Activated CD8-positive, alpha-beta memory T cell treated with anti-CD3 and anti-CD28 coated beads for 4 hours (primary cell): Measurements from ENCODE around the gene ZNF526.
A peak's percentile ranks its signal among the peaks of the same experiment; 100 is the strongest.
"Not testable (repeated sequence)": the region's sequence is repeated elsewhere in the genome, so short reads cannot be mapped to it uniquely, and the experiment has no call there.

ENCODE experiments used
- DNase-seq, 2 donors: peaks; one replicate each; pipeline ENCODE4 v3.0.0-alpha.2; 2020; ENCODE audit warnings: low read depth in 2 of 2

Gene ZNF526

DNA sequence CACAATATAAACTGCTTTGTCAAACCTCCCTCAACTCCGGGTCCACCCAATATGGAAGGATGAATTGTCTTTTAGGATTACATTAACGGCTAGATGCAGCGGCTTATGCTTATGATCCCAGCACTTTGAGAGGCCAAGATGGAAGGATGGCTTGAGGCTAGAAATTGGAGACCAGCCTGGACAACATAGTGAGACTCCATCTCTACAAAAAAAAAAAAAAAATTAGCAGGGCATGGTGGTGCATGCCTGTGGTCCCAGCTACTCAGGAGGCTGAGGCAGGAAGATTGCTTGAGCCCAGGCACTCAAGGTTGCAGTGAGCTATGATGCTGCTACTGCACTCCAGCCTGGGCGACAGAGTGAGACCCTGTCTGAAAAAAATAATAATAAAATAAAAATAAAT is 46.0 kb downstream of the ZNF526 start:
- DNase-seq, result not testable (repeated sequence)

DNA sequence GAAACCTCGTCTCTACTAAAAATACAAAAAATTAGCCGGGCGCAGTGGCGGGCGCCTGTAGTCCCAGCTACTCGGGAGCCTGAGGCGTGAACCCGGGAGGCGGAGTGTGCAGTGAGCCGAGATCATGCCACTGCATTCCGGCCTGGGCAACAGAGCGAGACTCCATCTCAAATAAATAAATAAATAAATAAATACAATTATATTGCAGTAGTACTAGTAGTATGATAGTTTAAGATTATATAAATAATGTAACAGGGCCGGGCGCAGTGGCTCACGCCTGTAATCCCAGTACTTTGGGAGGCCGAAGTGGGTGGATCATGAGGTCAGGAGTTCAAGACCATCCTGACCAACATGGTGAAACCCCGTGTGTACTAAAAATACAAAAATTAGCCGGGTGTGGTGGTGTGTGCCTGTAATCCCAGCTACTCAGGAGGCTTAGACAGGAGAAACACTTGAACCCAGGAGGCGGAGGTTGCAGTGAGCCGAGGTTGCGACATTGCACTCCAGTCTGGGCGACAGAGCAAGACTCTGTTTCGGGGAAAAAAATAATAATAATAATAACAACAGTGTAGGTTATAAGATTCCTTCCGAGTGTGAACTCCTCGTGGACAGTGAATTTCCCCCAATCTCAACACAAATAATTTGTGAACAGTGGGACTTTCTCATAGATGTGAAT is 47.0 kb downstream of the ZNF526 start:
- DNase-seq, result not testable (repeated sequence)

DNA sequence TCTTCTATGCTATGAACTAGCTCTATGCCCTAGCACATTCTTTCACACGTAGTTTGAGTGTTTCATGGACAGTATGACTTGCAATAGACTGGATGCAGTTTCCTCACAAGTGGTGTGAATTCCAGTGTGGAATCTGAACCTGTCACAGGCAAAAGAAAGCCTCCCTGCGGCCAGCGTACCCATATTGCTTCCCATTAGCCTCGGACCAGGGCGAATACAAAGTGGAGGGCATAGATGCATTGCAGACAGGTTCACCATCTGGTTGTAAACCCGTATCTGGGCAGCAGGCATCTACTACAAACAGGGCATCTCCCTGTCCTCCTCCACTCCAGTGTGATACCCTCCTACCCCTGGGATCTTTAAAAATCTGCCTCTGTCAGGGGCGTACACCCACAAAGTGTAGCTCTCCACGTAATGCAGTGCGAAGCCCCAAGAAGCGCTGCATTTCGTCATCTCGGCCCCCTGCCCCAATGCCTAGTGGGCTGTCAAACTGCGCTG is 47.6 kb downstream of the ZNF526 start:
- no peak for DNase-seq

DNA sequence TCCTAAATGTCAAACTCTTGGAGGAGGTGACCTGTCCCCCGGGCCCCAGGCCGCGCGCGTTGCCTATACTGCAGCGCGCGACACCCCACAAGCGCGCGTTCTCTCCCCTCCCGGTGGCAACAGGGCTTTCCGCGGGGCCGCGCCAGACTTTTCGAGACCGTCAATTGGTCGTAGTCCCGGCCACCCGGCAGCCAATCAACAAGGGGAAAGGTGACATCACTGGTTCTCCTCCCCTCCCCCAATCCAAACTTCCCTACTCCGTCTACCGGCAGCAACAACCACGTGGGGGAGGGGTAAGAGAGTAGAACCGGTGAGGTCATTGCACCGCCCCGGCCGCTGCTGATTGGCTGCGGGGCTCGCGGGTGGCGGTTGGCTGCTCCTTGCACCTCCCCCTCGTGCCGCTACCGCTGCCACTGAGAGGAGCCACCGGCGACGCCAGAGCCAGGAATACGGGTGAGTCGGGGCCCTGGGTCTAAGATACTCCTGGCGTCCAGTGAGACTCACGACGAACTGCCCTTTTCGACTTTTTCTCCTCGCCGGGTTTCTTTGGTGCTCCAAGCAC is 48.1 kb downstream of the ZNF526 start:
- peak; percentile 97 to 98 for DNase-seq

DNA sequence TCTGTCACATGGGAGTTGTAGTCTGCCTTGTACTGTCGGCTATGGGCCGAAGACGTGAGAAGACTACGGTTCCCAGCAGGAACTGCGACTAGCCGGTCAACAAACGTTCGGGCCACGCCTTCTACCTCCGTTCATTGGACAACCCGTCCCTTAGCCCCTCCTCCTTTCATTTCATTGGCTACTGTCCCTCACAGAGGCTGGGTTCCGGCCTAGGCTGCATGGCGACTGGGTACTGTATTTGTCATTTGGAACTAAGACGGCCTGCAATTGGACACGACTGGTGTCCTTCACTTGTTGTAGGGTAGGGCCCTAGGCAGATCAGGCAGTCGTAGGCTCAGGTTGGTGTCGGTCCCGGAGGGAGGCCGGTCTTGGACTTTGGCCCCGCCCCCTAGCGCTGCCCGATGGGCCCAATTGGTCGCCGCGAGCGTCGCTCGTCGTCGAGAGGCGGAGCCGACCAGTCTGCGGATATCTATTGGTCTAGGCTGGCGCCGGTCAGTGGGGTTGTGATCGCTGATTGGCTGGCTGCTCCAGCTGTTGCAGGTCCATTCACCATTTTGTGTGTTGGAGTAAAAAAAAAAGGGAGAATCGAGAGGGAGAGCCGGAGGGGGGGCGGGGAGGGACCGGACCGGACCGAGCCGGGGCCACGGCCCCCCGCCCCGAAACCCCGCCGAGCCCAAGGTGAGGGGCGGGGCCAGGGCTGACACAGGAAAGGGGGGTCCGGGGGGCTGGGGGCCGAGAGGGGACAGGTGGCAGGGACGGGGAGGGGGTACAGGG is 48.8 kb downstream of the ZNF526 start, which contains the start of gene CIC:
Gene CIC (plus strand): TSS at position 549 of the 774 bp plus-strand sequence. CDS start 2,532 bp downstream, outside the sequence.
- peak; percentile 98 to 99 for DNase-seq

DNA sequence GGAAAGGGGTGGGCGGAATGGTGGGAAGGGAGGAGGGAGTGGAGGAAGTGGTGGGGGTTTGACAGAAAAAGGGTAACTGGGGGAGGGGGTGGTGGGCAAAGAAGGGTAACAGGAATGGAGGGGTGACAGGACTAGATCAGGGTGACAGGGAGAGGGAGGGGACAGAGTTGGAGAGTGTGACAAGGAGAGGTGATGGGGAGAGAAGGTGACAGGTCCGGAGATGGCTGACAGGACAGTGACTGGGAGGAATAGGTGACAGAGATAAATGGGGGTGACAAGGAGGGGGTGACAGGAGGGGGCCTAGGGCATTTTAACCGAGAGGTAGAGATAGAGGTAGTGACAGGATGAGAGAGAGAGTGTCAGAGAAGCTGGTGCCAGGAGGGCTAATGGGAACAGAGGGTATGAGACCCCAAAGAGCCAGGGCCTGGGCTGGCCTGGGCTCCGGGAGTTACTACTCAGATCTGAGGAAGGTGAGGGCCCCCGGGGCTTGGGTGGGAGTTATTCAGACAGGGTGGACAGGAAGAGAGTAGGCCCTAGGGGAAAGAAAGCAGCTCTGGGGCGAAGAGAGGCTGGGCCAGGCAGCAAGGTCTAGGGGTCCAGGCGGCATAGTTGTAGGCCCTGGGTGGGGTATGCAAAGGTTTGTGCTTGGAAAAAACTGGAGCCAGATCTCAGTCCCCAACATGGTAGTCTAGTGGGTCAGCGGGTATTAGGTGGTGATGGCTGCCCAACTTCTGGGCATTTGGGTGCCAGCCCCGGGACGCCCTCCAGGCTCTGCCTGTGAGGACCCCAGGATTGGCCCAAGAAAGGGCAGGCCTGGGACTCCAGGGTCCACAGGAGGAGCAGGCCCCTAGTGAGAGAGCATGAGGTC is 49.6 kb downstream of the ZNF526 start:
- DNase-seq, result no peak

DNA sequence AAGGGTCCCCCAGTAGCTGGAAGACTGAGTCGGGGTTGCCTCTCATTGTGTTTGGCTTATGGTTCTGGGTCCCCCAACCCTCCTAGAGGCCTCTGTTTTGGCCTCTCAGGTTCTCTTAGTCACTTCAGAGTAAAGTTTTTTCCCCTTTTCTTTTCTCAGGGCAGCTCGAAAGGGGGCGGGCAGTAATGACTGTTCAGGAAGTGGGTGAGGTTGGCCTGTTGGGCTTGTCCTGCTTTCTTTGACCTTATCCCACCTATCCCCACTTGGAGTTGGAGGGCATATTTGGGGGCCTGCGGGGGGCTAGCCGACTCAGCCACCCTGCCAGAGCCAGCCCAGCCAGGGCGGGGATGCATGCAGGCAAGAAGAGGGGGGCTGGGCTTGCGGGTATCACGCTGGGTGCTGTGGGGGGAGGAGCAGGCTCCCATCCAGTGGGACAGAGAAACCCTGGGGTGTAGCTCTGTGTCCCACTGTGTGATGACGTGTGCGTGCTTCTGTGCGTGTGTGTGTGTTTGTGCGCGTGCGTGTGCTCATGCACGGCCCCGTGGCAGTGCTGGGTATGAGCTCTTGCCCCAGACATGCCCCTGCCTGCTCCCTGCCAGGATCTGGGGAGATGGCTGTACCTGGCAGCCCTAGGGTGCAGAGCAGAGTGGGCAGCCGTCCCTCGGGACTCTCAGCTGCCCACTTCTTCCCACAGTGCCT is 50.4 kb downstream of the ZNF526 start:
- no peak for DNase-seq

DNA sequence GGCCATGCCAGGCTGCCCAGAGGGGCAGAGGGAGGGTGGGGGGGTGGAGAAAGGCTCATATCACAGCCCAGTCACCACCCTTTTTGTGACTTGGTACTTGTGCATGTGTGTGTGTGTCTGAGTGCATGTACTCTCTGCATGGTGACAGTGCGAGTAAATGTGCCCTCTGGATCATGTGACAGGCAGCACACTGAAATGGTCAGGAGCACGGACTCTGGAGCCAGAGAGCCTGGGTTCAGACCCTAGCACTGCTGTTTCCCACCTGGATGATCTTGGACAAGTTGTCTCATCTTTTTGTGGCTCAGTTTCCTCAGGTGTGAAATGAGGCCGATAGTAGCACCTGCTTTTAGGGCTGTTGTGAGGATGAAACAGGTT is 50.9 kb downstream of the ZNF526 start:
- no peak for DNase-seq

DNA sequence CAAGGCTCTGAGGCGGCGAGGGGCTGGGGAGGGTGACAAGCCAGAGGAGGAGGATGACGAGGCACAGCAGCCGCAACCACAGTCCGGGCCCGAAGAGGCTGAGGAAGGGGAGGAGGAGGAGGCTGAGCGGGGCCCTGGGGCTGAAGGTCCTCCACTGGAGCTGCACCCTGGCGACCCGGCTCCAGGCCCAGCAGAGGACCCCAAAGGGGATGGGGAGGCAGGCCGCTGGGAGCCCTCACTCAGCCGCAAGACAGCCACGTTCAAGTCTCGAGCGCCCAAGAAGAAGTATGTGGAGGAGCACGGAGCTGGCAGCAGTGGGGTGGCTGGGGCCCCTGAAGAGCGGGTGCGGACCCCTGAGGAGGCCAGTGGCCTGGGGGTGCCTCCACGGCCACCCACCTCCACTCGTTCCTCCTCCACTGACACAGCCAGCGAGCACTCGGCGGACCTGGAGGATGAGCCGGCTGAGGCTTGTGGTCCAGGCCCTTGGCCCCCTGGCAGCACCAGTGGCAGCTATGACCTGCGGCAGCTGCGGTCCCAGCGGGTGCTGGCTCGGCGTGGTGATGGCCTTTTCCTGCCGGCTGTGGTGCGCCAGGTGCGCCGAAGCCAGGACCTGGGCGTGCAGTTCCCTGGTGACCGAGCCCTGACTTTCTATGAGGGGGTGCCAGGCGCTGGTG is 51.9 kb downstream of the ZNF526 start:
- DNase-seq, result no peak

DNA sequence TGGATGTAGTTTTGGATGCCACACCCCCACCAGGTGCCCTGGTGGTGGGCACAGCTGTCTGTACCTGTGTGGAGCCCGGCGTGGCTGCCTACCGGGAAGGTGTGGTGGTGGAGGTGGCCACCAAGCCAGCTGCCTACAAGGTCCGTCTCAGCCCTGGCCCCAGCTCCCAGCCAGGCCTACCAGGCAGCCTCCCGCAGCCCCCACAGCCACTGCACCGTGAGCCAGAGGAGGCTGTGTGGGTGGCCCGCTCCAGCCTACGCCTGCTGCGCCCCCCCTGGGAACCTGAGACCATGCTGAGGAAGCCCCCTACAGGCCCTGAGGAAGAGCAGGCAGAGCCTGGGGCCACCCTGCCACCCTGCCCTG is 52.4 kb downstream of the ZNF526 start:
- DNase-seq, result no peak

DNA sequence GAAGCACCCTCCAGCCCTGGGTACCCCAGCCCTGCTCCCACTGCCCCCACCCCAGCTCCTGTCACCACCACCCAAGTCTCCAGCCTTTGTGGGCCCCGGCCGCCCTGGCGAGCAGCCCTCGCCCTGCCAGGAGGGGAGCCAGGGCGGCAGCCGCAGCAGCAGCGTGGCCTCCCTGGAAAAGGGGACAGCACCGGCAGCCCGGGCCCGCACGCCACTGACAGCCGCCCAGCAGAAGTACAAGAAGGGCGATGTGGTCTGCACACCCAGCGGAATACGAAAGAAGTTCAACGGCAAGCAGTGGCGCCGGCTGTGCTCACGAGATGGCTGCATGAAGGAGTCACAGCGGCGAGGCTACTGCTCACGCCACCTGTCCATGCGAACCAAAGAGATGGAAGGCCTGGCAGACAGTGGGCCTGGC is 52.9 kb downstream of the ZNF526 start:
- no peak for DNase-seq

DNA sequence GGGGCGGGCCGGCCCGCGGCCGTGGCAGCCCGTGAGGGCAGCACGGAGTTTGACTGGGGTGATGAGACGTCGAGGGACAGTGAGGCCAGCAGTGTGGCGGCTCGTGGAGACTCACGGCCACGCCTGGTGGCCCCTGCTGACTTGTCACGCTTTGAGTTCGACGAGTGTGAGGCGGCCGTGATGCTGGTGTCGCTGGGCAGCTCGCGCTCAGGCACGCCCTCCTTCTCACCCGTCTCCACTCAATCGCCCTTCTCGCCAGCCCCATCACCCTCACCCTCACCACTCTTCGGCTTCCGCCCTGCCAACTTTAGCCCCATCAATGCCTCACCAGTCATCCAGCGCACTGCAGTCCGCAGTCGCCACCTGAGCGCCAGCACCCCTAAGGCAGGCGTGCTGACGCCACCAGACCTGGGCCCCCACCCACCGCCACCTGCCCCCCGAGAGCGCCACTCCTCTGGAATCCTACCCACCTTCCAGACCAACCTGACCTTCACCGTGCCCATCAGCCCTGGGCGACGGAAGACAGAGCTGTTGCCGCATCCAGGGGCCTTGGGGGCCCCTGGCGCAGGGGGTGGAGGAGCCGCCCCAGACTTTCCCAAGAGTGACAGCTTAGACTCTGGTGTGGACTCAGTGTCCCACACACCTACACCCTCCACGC is 53.4 kb downstream of the ZNF526 start:
- DNase-seq, result no peak

DNA sequence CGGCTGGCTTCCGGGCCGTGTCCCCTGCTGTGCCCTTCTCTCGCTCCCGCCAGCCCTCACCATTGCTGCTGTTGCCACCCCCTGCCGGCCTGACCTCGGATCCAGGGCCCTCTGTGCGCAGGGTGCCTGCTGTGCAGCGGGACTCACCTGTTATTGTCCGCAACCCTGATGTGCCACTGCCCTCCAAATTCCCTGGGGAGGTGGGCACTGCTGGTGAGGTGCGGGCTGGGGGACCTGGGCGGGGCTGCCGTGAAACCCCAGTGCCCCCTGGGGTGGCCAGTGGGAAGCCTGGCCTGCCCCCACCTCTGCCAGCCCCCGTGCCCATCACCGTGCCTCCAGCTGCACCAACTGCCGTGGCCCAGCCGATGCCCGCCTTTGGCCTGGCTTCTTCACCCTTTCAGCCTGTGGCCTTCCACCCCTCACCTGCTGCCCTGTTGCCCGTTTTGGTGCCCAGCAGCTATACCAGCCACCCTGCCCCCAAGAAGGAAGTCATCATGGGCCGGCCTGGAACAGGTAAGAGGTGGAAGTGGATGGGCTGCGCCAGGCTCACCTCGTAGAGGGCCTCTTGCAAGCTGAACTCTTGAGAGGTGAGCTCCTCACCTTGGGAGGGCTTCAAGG is 54.1 kb downstream of the ZNF526 start:
- no peak for DNase-seq

DNA sequence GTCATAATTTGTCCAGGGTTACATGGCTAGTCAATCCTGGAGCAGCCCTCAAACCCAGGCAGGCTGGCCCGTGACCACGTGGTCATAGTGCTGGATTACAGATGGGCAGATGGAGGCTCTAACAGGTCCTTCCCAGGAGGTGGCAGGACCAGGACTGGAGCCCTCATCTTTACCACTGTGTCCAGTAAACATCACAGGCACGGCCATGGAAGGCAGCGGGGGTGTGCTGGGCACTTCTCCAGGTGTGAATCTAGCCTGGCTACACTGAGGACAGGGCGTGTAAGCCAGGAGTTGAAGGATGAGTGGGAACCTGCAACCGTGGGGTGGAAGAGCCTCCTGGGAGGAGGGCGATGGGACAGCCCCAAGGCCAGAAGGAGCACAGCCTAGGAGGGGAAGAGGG is 55.0 kb downstream of the ZNF526 start:
- no peak for DNase-seq

DNA sequence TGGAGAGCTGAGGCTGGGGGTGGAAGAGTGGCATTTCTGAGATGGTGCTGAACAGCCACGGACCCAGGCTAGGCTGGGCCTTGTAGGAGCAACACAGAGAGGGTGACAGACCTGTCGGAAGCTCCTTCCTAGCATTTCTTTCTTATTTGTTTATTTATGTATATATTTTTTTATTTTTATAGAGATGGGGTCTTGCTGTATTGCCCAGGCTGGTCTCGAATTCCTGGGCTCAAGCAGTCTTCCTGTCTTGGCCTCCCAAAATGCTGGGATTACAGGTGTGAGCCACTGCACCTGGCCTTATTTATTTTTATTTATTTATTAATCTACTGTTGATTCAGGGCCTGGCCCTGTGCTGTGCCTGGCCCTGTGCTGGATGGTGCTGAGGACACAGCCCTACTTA is 55.4 kb downstream of the ZNF526 start:
- no peak for DNase-seq

DNA sequence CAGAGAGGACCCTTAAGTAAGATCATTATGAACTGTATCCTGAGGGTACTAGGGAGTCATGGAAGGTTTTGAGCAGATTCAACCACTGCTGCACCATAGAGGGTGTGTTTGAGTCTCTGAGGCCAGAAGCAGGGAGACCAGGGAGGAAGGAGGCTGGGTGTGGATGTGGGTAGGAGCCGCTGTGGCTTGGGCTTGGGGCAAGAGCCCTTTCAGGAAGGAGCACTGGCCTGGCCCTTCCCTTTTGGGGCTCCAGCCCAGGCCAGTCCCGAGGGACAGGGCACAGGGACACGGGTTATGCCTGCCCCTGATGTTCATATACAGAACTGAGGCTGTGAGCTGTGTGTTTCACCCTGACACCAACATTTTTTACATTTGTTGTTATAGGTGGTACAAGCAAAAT is 56.2 kb downstream of the ZNF526 start:
- no peak for DNase-seq

DNA sequence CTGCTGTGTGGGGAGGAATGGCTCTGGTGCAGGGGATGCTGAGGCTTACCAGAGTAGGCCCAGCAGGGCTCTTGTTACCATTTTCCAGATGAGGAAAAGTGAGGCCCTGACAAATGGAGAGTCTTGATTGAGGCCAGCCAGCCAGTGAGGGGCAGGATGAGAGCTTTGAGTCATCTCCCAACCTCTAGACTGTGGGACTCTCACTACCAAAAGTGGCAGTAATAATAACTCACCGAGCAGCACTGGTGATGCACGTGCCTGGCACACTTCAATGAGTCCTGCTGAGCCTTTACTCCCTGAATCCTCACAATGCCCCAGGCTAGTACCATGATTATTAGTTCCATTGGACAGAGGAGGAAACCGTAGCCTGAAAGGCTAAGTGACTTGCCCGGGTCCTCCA is 56.7 kb downstream of the ZNF526 start:
- DNase-seq, result no peak
